ENCODE results near the gene CPVL. TPM values are rescaled to one million over a fixed set of nuclear protein-coding genes. Genes with fewer than 3 reads are reported as not detected.

CPVL gene
- total RNA-seq, 2 donors from 2014 or later = 2.7 to 11.8 TPM

DNA sequence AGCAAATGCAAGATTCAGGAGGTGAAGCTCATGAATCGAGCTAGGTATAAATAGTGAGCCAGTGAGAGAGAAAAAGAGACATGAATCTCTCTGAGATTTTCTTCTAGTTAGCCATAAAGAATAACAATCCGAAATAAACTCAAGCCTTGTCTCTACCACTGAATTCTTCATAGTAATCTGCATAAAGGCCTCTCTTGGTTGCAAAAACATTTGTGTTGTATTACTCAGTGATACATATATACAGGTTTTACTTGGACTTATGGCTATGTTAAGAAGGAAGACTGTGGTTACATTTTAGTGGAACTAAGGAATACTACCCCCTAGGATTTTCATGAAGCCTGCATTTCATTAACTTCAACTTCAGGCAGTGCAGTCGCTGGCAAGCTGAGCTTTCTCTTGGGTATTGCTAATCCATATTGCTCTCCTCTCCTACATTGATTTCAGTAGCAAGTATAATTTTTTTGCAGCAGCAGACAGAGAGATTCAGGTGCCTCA lies 115.5 kb downstream of the CPVL start:
- no peak for DNase-seq (ENCODE audit: low spot score)
- Histone ChIP-seq H3K27me3 (no peaks in the 10 kb centered on the region), H3K4me1 (peaks cover 0 to 22% of the 10 kb centered on the region in 2 donors), H3K36me3 (no peaks in the 10 kb centered on the region), H3K4me3 (no peak overlapping the region), H3K27ac (no peak overlapping the region), H3K9me3 (peaks cover 0 to 15% of the 10 kb centered on the region in 2 donors)
- TF ChIP-seq, protein P1, sequence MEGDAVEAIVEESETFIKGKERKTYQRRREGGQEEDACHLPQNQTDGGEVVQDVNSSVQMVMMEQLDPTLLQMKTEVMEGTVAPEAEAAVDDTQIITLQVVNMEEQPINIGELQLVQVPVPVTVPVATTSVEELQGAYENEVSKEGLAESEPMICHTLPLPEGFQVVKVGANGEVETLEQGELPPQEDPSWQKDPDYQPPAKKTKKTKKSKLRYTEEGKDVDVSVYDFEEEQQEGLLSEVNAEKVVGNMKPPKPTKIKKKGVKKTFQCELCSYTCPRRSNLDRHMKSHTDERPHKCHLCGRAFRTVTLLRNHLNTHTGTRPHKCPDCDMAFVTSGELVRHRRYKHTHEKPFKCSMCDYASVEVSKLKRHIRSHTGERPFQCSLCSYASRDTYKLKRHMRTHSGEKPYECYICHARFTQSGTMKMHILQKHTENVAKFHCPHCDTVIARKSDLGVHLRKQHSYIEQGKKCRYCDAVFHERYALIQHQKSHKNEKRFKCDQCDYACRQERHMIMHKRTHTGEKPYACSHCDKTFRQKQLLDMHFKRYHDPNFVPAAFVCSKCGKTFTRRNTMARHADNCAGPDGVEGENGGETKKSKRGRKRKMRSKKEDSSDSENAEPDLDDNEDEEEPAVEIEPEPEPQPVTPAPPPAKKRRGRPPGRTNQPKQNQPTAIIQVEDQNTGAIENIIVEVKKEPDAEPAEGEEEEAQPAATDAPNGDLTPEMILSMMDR (IDR thresholded peaks at IDR 0.05) = no peak

DNA sequence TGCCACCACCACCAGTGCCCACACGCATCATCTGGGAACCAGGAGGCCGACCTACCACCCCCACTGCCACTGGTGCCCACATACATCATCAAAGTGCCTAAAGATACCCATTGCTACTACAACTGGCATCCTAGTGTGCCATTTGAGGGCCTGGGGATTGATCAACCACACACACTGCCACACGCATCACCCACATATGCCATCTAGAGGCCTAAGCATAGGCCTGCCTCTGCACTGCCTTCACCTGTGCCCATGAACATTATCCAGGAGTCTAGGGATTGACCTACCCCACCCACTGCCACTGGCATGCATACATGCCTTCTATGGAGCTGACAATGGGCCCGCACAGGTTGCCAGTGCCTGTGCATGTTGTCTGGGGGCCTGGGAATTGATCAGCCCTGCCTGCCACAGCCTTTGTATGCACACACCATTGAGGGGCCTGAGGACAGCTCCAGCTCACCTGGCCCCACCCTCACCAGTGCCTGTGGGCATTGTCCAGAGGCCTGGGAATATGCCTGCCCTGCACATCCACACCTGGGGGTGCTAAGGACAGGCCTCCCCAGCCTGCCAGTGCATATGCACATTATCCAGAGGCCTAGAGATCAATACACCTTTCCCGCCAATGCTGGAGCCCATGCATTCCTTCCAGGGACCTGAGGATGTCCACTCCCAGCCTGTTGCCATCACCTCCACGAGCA lies 123.9 kb downstream of the CPVL start:
- no peaks in the 10 kb centered on the region for H3K27me3 ChIP-seq
- H3K9me3 ChIP-seq = peaks cover 6 to 39% of the 10 kb centered on the region in 2 donors
- H3K4me1 ChIP-seq = peaks cover 0 to 18% of the 10 kb centered on the region in 2 donors
- no peaks in the 10 kb centered on the region for H3K36me3 ChIP-seq
- H3K27ac ChIP-seq = no peak overlapping the region
- TF ChIP-seq, protein P1 (IDR thresholded peaks at IDR 0.05) = no peak
- no peak overlapping the region for H3K4me3 ChIP-seq
- DNase-seq (ENCODE audit: low spot score) = no peak

DNA sequence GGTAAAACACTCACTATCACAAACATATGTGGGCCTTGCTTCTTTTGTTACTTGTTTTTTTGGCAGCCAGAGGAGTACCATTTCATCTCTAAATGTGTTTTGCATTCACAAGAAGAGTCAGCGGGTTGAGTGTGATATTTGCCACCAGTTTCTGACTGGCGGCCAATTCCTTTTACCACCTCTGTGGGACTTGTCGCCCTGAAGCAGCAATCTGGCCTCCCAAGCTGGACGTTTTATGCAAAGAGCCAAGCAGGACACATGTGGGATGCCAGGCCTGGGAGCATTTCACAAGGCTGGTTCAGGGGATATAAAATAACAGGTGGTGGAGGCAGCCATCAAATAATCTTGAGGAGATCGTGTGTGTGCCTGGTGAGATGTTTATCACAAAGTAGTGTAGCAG lies 126.4 kb downstream of the CPVL start:
- TF ChIP-seq, protein P1 (IDR thresholded peaks at IDR 0.05) = no peak
- H3K4me3 ChIP-seq = no peak overlapping the region

GRCh38 chr7:29019387-29019786 lies 127.0 kb downstream of the CPVL start:
- H3K4me3 ChIP-seq = no peak overlapping the region
- no peaks in the 10 kb centered on the region for H3K27me3 ChIP-seq
- no peak for DNase-seq (ENCODE audit: low spot score)
- H3K4me1 ChIP-seq = peaks cover 0 to 21% of the 10 kb centered on the region in 2 donors
- H3K9me3 ChIP-seq = peaks cover 3 to 16% of the 10 kb centered on the region in 2 donors
- peak overlapping the region; percentile 68 to 78 for H3K27ac ChIP-seq
- TF ChIP-seq, protein P1 (IDR thresholded peaks at IDR 0.05) = peak in 1 of 2 donors; percentile 56
- H3K36me3 ChIP-seq = no peaks in the 10 kb centered on the region

More for the DNA sequence above, 126.4 kb downstream of the CPVL start:
- Histone ChIP-seq H3K9me3 (peaks cover 6 to 21% of the 10 kb centered on the region in 2 donors), H3K4me1 (peaks cover 0 to 21% of the 10 kb centered on the region in 2 donors), H3K27me3 (no peaks in the 10 kb centered on the region), H3K36me3 (no peaks in the 10 kb centered on the region), H3K27ac (peak overlapping the region; percentile 68 to 78)
- DNase-seq (ENCODE audit: low spot score) = no peak

- Histone ChIP-seq H3K4me1 (peaks cover 0 to 21% of the 10 kb centered on the region in 2 donors), H3K36me3 (no peaks in the 10 kb centered on the region), H3K4me3 (no peak overlapping the region), H3K27ac (no peak overlapping the region), H3K9me3 (peaks cover 0 to 5% of the 10 kb centered on the region in 2 donors), H3K27me3 (no peaks in the 10 kb centered on the region)
- DNase-seq (ENCODE audit: low spot score) = no peak
- TF ChIP-seq, protein P1 (IDR thresholded peaks at IDR 0.05) = no peak
Measured at GRCh38 chr7:29017713-29018112, 128.6 kb downstream of the CPVL start.

Data from right atrium auricular region (tissue), 2 donors.